HCT116 (cell line): ENCODE measurements around the gene ADD3. TPM values are rescaled to one million over a fixed set of nuclear protein-coding genes. Genes with fewer than 3 reads are reported as not detected.

ENCODE experiments used
- ATAC-seq: fragments of 200-7000 bp; cut with Tn5 transposase; 2 replicates; pipeline ENCODE4 v1.9.1; 2020; ENCODE audit warnings: mild to moderate bottlenecking, moderate library complexity
- BruUV-seq: library from RNA; stranded (reverse); fragments of 400-500 nt; replicated peaks from 2 replicates; lab custom pipeline; 2021; lab: Mats Ljungman, UMichigan
- CTCF ChIA-PET: fragments of 300-600 bp; sonication (Branson Sonifier 250); formaldehyde crosslinking; loops from one replicate; lab custom pipeline; 2021; ENCODE audit warnings: antibody characterized with exemption; lab: Charles Lee
- POLR2A ChIA-PET: fragments of 300-600, 350-600 bp; sonication (Branson Sonifier 250); formaldehyde crosslinking; loops from one replicate; lab custom pipeline; 2021; ENCODE audit warnings: antibody characterized with exemption; lab: Charles Lee
- RAD21 ChIA-PET, 2 experiments: fragments of 300-600 bp; sonication (Branson Sonifier 250); formaldehyde crosslinking; loops; one replicate each; lab custom pipeline; 2023; ENCODE audit warnings: low total read pairs in 2 of 2; ENCODE audit not compliant: uncharacterized antibody in 2 of 2, unreplicated experiment in 2 of 2, low non-redundant PET in 1 of 2; lab: Charles Lee
- DNase-seq: peaks from one replicate; pipeline ENCODE4 v3.0.0-alpha.2; 2010; ENCODE audit warnings: low read depth, low spot score
- H2AFZ ChIP-seq: fragments of 200-600 bp; shearing (Covaris generic), sonication (generic); 2 replicates; pipeline ENCODE4 v1.6.1; 2017; ENCODE audit warnings: low read depth, mixed run types, mixed read lengths, antibody characterized with exemption, low read length; ENCODE audit not compliant: poor library complexity, severe bottlenecking
- H3K27ac ChIP-seq: 2 replicates; pipeline ENCODE4 v1.5.1; 2012; ENCODE audit warnings: low read depth, low read length
- H3K27me3 ChIP-seq: fragments of 200-600 bp; sonication (generic); 2 replicates; pipeline ENCODE4 v1.6.1; 2016; ENCODE audit warnings: mixed run types, low read length, mixed read lengths; ENCODE audit not compliant: insufficient read depth
- H3K36me3 ChIP-seq, 2 experiments: fragments of 200-500 bp in 1 of 2; fragments of 200-600 bp in 1 of 2; sonication (Bioruptor generic) in 1 of 2; sonication (generic) in 1 of 2; 2 replicates each; pipeline versions ENCODE4 v1.5.1 to v1.6.1; 2014 to 2016; ENCODE audit warnings: low read length in 2 of 2, inconsistent platforms in 1 of 2, mixed read lengths in 1 of 2, mixed run types in 1 of 2; ENCODE audit not compliant: insufficient read depth in 2 of 2, control insufficient read depth in 1 of 2
- H3K4me1 ChIP-seq, 2 experiments: fragments of 200-600 bp in 1 of 2; sonication (generic) in 1 of 2; 2 replicates each; pipeline versions ENCODE4 v1.5.1 to v1.6.1; 2012 to 2017; ENCODE audit warnings: low read length in 2 of 2, inconsistent platforms in 1 of 2, mild to moderate bottlenecking in 1 of 2, mixed read lengths in 1 of 2, mixed run types in 1 of 2, moderate library complexity in 1 of 2; ENCODE audit not compliant: insufficient read depth in 2 of 2, control insufficient read depth in 1 of 2
- H3K4me2 ChIP-seq: fragments of 200-600 bp; sonication (generic); 2 replicates; pipeline ENCODE4 v1.6.1; 2017; ENCODE audit warnings: mixed run types, low read length, mixed read lengths
- H3K4me3 ChIP-seq, 2 experiments: fragments of 200-600 bp in 1 of 2; sonication (generic) in 1 of 2; replicated peaks in 1 of 2; 2 replicates each; pipeline ENCODE4 v1.5.1; 2011 to 2016; ENCODE audit warnings: low read length in 2 of 2, control low read depth in 1 of 2, low read depth in 1 of 2, mild to moderate bottlenecking in 1 of 2, mixed read lengths in 1 of 2, mixed run types in 1 of 2
- H3K79me2 ChIP-seq: fragments of 200-600 bp; sonication (generic); 2 replicates; pipeline ENCODE4 v1.6.1; 2017; ENCODE audit warnings: mild to moderate bottlenecking, mixed run types, low read length, moderate library complexity, mixed read lengths; ENCODE audit not compliant: insufficient read depth
- H3K9ac ChIP-seq: fragments of 200-600 bp; sonication (generic); 2 replicates; pipeline ENCODE4 v1.6.1; 2016; ENCODE audit warnings: low read length, mixed read lengths
- H3K9me2 ChIP-seq: fragments of 200-600 bp; sonication (generic), shearing (Covaris generic); 2 replicates; pipeline ENCODE4 v1.6.1; 2017; ENCODE audit warnings: mixed run types, mild to moderate bottlenecking, moderate library complexity; ENCODE audit not compliant: insufficient read depth
- H3K9me3 ChIP-seq, 2 experiments: fragments of 200-500 bp in 1 of 2; fragments of 200-600 bp in 1 of 2; sonication (Bioruptor generic) in 1 of 2; sonication (generic) in 1 of 2; 2 replicates each; pipeline ENCODE4 v1.6.1; 2014 to 2017; ENCODE audit warnings: low read length in 2 of 2, mixed read lengths in 2 of 2, inconsistent platforms in 1 of 2, low read depth in 1 of 2, mild to moderate bottlenecking in 1 of 2, mixed run types in 1 of 2, moderate library complexity in 1 of 2; ENCODE audit not compliant: control insufficient read depth in 1 of 2, insufficient read depth in 1 of 2
- H4K20me1 ChIP-seq: fragments of 200-600 bp; sonication (generic), shearing (Covaris generic); 2 replicates; pipeline ENCODE4 v1.6.1; 2017; ENCODE audit warnings: mixed run types, mild to moderate bottlenecking, moderate library complexity; ENCODE audit not compliant: insufficient read depth
- CEBPB ChIP-seq: IDR thresholded peaks from 2 replicates; pipeline ENCODE4 v1.6.1; 2012; ENCODE audit warnings: low read depth
- EZH2 ChIP-seq: fragments of 200-600 bp; sonication (generic); IDR thresholded peaks from 2 replicates; pipeline ENCODE4 v1.6.1; 2017; ENCODE audit warnings: antibody characterized with exemption, mixed run types
- EZH2phosphoT487 ChIP-seq: fragments of 200-600 bp; IDR thresholded peaks from 2 replicates; pipeline ENCODE4 v1.6.1; 2018; ENCODE audit warnings: antibody characterized with exemption, borderline replicate concordance
- FOSL1 ChIP-seq: IDR thresholded peaks from 2 replicates; pipeline ENCODE4 v1.6.1; 2012; ENCODE audit warnings: low read depth
- JUND ChIP-seq: IDR thresholded peaks from 2 replicates; pipeline ENCODE4 v1.6.1; 2012
- POLR2A ChIP-seq: IDR thresholded peaks from 2 replicates; pipeline ENCODE4 v1.7.0; 2011; ENCODE audit warnings: borderline replicate concordance; ENCODE audit not compliant: insufficient read depth, insufficient read length; ENCODE audit errors: extremely low read depth
- POLR2AphosphoS5 ChIP-seq: IDR thresholded peaks from 2 replicates; pipeline ENCODE4 v1.6.1; 2011; ENCODE audit warnings: mild to moderate bottlenecking, low read depth, low read length, moderate library complexity
- SRF ChIP-seq: IDR thresholded peaks from 2 replicates; pipeline ENCODE4 v1.6.1; 2012; ENCODE audit warnings: low read depth
- TCF7L2 ChIP-seq: IDR thresholded peaks from 2 replicates; pipeline ENCODE4 v1.7.0; 2011; ENCODE audit warnings: borderline replicate concordance, inconsistent platforms; ENCODE audit not compliant: insufficient read depth, insufficient read length; ENCODE audit errors: extremely low read depth
- YY1 ChIP-seq: IDR thresholded peaks from 2 replicates; pipeline ENCODE4 v1.6.1; 2011; ENCODE audit warnings: low read length, low read depth, moderate library complexity, mild to moderate bottlenecking; ENCODE audit not compliant: insufficient replicate concordance; ENCODE audit errors: extremely low read depth
- ZNF274 ChIP-seq: fragments of 200-500 bp; sonication (Bioruptor generic); IDR thresholded peaks from 2 replicates; pipeline ENCODE4 v1.6.1; 2014; ENCODE audit warnings: mild to moderate bottlenecking, low read depth, low read length, inconsistent platforms
- intact Hi-C: fragments of 100-400 bp; cut with micrococcal nuclease; formaldehyde crosslinking; loops from 2 replicates; pipeline ENCODE4 v1.10.0; 2022
- total RNA-seq: library from RNA; stranded (reverse); gene quantifications from one replicate; pipeline ENCODE4 v1.2.1, GENCODE V29; 2021; ENCODE audit not compliant: unreplicated experiment
- TF ChIP-seq, protein P1 (sequence below): IDR thresholded peaks from 2 replicates; pipeline ENCODE4 v1.6.1; 2011; ENCODE audit warnings: mild to moderate bottlenecking, low read length, moderate library complexity; ENCODE audit not compliant: insufficient replicate concordance; ENCODE audit errors: extremely low read depth
- TF ChIP-seq, protein P2 (sequence below): IDR thresholded peaks from 2 replicates; pipeline ENCODE4 v1.6.1; 2012
- TF ChIP-seq, protein P3 (sequence below), 3 experiments: fragments of 200-600 bp in 1 of 3; sonication (generic) in 1 of 3; IDR thresholded peaks in 2 of 3; conservative IDR thresholded peaks in 1 of 3; 2 replicates each; pipeline ENCODE4 v1.5.1; 2012 to 2017; ENCODE audit warnings: low read depth in 2 of 3, low read length in 2 of 3, antibody characterized with exemption in 1 of 3, borderline replicate concordance in 1 of 3, control low read depth in 1 of 3, mild to moderate bottlenecking in 1 of 3, mixed read lengths in 1 of 3, mixed run types in 1 of 3, moderate library complexity in 1 of 3; ENCODE audit not compliant: insufficient read depth in 1 of 3

The ADD3 gene
- total RNA-seq, 1 experiment from 2014 or later: 41.1 TPM

DNA sequence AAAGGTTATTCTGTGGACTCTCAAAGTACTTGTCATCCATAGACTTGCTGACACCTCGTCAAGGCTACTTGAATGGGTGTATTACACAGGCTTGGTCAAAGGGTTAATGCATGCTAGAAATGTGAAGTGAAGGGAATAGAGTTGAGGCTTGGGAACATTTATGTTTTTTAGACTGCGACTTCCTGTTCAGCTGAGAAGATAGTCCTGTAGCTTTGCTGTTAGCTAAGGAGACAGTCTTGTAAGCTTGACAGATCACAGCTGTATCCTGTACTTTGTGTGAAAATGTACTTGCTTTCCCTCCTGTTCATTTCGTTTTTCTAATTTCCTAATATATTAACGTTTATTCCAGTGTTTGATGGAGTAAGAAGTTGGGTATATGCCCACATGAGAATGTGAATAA lies 52.1 kb downstream of the ADD3 start:
- Histone ChIP-seq H2AFZ (no peak overlapping the region), H3K4me1 (no peaks in the 10 kb centered on the region), H3K4me3 (no peak overlapping the region)
- POLR2A ChIA-PET: no interaction called here
- CTCF ChIA-PET: no interaction called here
- TF ChIP-seq, protein P1, sequence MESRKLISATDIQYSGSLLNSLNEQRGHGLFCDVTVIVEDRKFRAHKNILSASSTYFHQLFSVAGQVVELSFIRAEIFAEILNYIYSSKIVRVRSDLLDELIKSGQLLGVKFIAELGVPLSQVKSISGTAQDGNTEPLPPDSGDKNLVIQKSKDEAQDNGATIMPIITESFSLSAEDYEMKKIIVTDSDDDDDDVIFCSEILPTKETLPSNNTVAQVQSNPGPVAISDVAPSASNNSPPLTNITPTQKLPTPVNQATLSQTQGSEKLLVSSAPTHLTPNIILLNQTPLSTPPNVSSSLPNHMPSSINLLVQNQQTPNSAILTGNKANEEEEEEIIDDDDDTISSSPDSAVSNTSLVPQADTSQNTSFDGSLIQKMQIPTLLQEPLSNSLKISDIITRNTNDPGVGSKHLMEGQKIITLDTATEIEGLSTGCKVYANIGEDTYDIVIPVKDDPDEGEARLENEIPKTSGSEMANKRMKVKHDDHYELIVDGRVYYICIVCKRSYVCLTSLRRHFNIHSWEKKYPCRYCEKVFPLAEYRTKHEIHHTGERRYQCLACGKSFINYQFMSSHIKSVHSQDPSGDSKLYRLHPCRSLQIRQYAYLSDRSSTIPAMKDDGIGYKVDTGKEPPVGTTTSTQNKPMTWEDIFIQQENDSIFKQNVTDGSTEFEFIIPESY: no peak
- TF ChIP-seq EZH2phosphoT487 (no peak), TCF7L2 (no peak), POLR2A (no peak), EZH2 (no peak), SRF (no peak), YY1 (no peak), JUND (no peak), CEBPB (no peak), ZNF274 (no peak), POLR2AphosphoS5 (no peak), FOSL1 (no peak)
- TF ChIP-seq, protein P2, sequence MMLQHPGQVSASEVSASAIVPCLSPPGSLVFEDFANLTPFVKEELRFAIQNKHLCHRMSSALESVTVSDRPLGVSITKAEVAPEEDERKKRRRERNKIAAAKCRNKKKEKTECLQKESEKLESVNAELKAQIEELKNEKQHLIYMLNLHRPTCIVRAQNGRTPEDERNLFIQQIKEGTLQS: no peak
- TF ChIP-seq, protein P3, sequence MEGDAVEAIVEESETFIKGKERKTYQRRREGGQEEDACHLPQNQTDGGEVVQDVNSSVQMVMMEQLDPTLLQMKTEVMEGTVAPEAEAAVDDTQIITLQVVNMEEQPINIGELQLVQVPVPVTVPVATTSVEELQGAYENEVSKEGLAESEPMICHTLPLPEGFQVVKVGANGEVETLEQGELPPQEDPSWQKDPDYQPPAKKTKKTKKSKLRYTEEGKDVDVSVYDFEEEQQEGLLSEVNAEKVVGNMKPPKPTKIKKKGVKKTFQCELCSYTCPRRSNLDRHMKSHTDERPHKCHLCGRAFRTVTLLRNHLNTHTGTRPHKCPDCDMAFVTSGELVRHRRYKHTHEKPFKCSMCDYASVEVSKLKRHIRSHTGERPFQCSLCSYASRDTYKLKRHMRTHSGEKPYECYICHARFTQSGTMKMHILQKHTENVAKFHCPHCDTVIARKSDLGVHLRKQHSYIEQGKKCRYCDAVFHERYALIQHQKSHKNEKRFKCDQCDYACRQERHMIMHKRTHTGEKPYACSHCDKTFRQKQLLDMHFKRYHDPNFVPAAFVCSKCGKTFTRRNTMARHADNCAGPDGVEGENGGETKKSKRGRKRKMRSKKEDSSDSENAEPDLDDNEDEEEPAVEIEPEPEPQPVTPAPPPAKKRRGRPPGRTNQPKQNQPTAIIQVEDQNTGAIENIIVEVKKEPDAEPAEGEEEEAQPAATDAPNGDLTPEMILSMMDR (IDR thresholded peaks at IDR 0.05 in 2 of 3, conservative IDR thresholded peaks at IDR 0.05 in 1 of 3; ENCODE audit: borderline replicate concordance in 1 of 3, insufficient read depth in 1 of 3, low read depth in 2 of 3, low read length in 2 of 3): no peak
- TF ChIP-seq, all 23 proteins: peak for 0
- no peak overlapping the region for H3K9ac ChIP-seq
- DNase-seq (no peak), ATAC-seq (no peak)
- H4K20me1 ChIP-seq: 0 out of 2 replicates have a peak, but pooled peaks cover 4% of the 10 kb centered on the region
- intact Hi-C loops: no loop called here
- BruUV-seq: no TSS peak
- no peaks in the 10 kb centered on the region for H3K27me3 ChIP-seq
- H3K36me3 ChIP-seq: no peaks in the 10 kb centered on the region
- H3K27ac ChIP-seq: no peak overlapping the region
- H3K9me2 ChIP-seq: no peaks in the 10 kb centered on the region
- H3K79me2 ChIP-seq: no peaks in the 10 kb centered on the region
- no peak overlapping the region for H3K4me2 ChIP-seq
- H3K9me3 ChIP-seq: no peaks in the 10 kb centered on the region
- RAD21 ChIA-PET: no interaction called here
